HepG2 (cell line): ENCODE results near the gene NEK3. TPM values are rescaled to one million over a fixed set of nuclear protein-coding genes. Genes with fewer than 3 reads are reported as not detected.
"Not testable (repeated sequence)": the region's sequence is repeated elsewhere in the genome, so short reads cannot be mapped to it uniquely, and the experiment has no call there.

ENCODE experiments used
- ATAC-seq: fragments of 200-7000 bp; cut with Tn5 transposase; 3 replicates; pipeline ENCODE4 v1.9.1; 2020; ENCODE audit warnings: mild to moderate bottlenecking, moderate library complexity
- BruUV-seq: library from RNA; stranded (reverse); fragments of 400-500 nt; replicated peaks from 2 replicates; lab custom pipeline; 2021; lab: Mats Ljungman, UMichigan
- CTCF ChIA-PET: fragments of 300-600 bp; formaldehyde crosslinking; extraction: SDS; loops from one replicate; lab custom pipeline; 2021; ENCODE audit warnings: low total read pairs, inconsistent platforms, low intra/inter-chr PET ratio; lab: Yijun Ruan, JAX
- POLR2A ChIA-PET: fragments of 350-600 bp; sonication (Branson Sonifier 250); formaldehyde crosslinking; loops from one replicate; lab custom pipeline; 2020; ENCODE audit warnings: antibody characterized with exemption, inconsistent platforms; lab: Yijun Ruan, JAX
- DNase-seq: peaks from one replicate; pipeline ENCODE4 v3.0.0-alpha.2; 2015; ENCODE audit warnings: low spot score
- FAIRE-seq: peaks from 3 replicates; lab custom pipeline; 2011; peaks lifted over from hg19 to GRCh38; lab: Jason Lieb, UNC
- H2AFZ ChIP-seq: one replicate; pipeline ENCODE4 v1.6.1; 2011; ENCODE audit warnings: low read length, inconsistent platforms
- H3K27ac ChIP-seq: fragments of 300-600 bp; 3 replicates; pipeline ENCODE4 v1.8.0; 2011; ENCODE audit warnings: mixed run types, mild to moderate bottlenecking, mixed read lengths, low read length, inconsistent platforms; ENCODE audit not compliant: insufficient read depth; ENCODE audit errors: extremely low read length
- H3K27me3 ChIP-seq, 2 experiments: fragments of 200-600 bp in 1 of 2; 2 replicates in 1 of 2; 3 replicates in 1 of 2; pipeline versions ENCODE4 v1.6.0 to v1.8.0; 2011; ENCODE audit warnings: low read length in 2 of 2, mild to moderate bottlenecking in 2 of 2, moderate library complexity in 2 of 2, inconsistent platforms in 1 of 2; ENCODE audit not compliant: insufficient read depth in 2 of 2, control insufficient read depth in 1 of 2
- H3K36me3 ChIP-seq, 2 experiments: fragments of 200-600 bp in 1 of 2; replicated peaks in 1 of 2; 2 replicates in 1 of 2; 3 replicates in 1 of 2; pipeline versions ENCODE4 v1.5.1 to v1.8.0; 2011; ENCODE audit warnings: low read length in 2 of 2, inconsistent platforms in 1 of 2; ENCODE audit not compliant: insufficient read depth in 2 of 2, control insufficient read depth in 1 of 2
- H3K4me1 ChIP-seq: 2 replicates; pipeline ENCODE4 v1.5.1; 2012; ENCODE audit warnings: low read length, inconsistent platforms; ENCODE audit not compliant: insufficient read depth
- H3K4me2 ChIP-seq: 2 replicates; pipeline ENCODE4 v1.6.0; 2011; ENCODE audit warnings: low read depth, low read length, inconsistent platforms
- H3K4me3 ChIP-seq, 3 experiments: fragments of 200-600 bp in 1 of 3; sonication (generic), shearing (Covaris generic) in 1 of 3; replicated peaks in 1 of 3; 2 replicates each; pipeline ENCODE4 v1.5.1; 2011 to 2016; ENCODE audit warnings: low read length in 3 of 3, inconsistent platforms in 2 of 3, low read depth in 2 of 3, mild to moderate bottlenecking in 2 of 3, control low read depth in 1 of 3, mixed read lengths in 1 of 3; ENCODE audit not compliant: insufficient read depth in 1 of 3
- H3K79me2 ChIP-seq: one replicate; pipeline ENCODE4 v1.6.1; 2011; ENCODE audit warnings: low read length, inconsistent platforms; ENCODE audit not compliant: insufficient read depth
- H3K9ac ChIP-seq: 2 replicates; pipeline ENCODE4 v1.6.0; 2011; ENCODE audit warnings: mild to moderate bottlenecking, low read depth, low read length, inconsistent platforms; ENCODE audit not compliant: insufficient read depth
- H3K9me3 ChIP-seq: 2 replicates; pipeline ENCODE4 v1.5.1; 2012; ENCODE audit warnings: mild to moderate bottlenecking, low read length
- H4K20me1 ChIP-seq: 2 replicates; pipeline ENCODE4 v1.6.0; 2011; ENCODE audit warnings: inconsistent platforms, mild to moderate bottlenecking, low read length, moderate library complexity; ENCODE audit not compliant: insufficient read depth
- CEBPB ChIP-seq: IDR thresholded peaks from 2 replicates; pipeline ENCODE4 v1.6.1; 2011; ENCODE audit warnings: low read depth, low read length, improper control_type of control experiment, borderline replicate concordance
- CEBPG ChIP-seq: IDR thresholded peaks from 2 replicates; pipeline ENCODE4 v1.6.1; 2016
- FOSL2 ChIP-seq: sonication (generic); formaldehyde crosslinking; IDR thresholded peaks from 2 replicates; pipeline ENCODE4 v1.4.0; 2020; ENCODE audit warnings: missing genetic modification reagents
- GATAD2A ChIP-seq: IDR thresholded peaks from 2 replicates; pipeline ENCODE4 v1.6.1; 2016
- ZNF12 ChIP-seq: sonication (generic); formaldehyde crosslinking; IDR thresholded peaks from 2 replicates; pipeline ENCODE4 v1.5.0; 2020; ENCODE audit warnings: missing genetic modification reagents
- WGBS: methylation state at CpG from one replicate; pipeline ENCODE4 v1.1.6; 2017; ENCODE audit warnings: low lambda C conversion rate; 5-methylcytosine and 5-hydroxymethylcytosine counted together
- in situ Hi-C: cut with HindIII; loops from 2 replicates; pipeline ENCODE4 v1.10.0; 2017; ENCODE audit warnings: low pct_unique_long_range_greater_than_20kb; ENCODE audit not compliant: extremely low pct_ligation_motif_present
- intact Hi-C: fragments of 100-400 bp; cut with micrococcal nuclease; formaldehyde crosslinking; loops from one replicate; pipeline ENCODE4 v1.10.0; 2022; ENCODE audit not compliant: unreplicated experiment
- polyA plus RNA-seq, 8 experiments: library from polyadenylated mRNA; depleted of rRNA in 3 of 8; stranded (reverse) in 7 of 8; unstranded in 1 of 8; fragments of >200 nt; fragmentation: Illumina TruSeq in 4 of 8; extraction: Trizol in 4 of 8; gene quantifications; 2 replicates each; pipeline versions ENCODE4 v1.2.1 to v1.2.3, GENCODE V29; 2011 to 2016; ENCODE audit warnings: low read depth in 4 of 8, missing spikeins in 1 of 8, mixed read lengths in 1 of 8; ENCODE audit not compliant: insufficient read depth in 1 of 8
- total RNA-seq, 5 experiments: library from RNA; depleted of rRNA; stranded (reverse); fragments of >200 nt; fragmentation: Illumina TruSeq; extraction: Trizol; gene quantifications; 2 replicates each; pipeline ENCODE4 v1.2.3, GENCODE V29; 2016; ENCODE audit warnings: low read depth in 1 of 5

NEK3 gene
- total and polyA plus RNA-seq, 2 of the 13 experiments (the other 11 are each of a cell fraction or from before 2014, with no cell fraction given) = 36.7 to 68.2 TPM

- CTCF ChIA-PET, in situ Hi-C loops, DNase-seq, H3K9me3 ChIP-seq, H4K20me1 ChIP-seq, H3K27me3 ChIP-seq, H3K27ac ChIP-seq, H3K79me2 ChIP-seq, H3K4me2 ChIP-seq, H2AFZ ChIP-seq, H3K4me3 ChIP-seq, FAIRE-seq, H3K36me3 ChIP-seq, BruUV-seq, ATAC-seq, H3K9ac ChIP-seq: not testable (repeated sequence)
- peaks cover 67% of the 10 kb centered on the region for H3K4me1 ChIP-seq
- WGBS = 0% methylated on average over 1 of the region's 1 CpG
- TF ChIP-seq FOSL2 (CRISPR knock-in tag) (peak; percentile 32; the same call in 1 of the 2 replicates), CEBPG (CRISPR knock-in tag) (peak; percentile 58), ZNF12 (CRISPR knock-in tag) (peak; percentile 71; the same call in 1 of the 2 replicates), CEBPB (peak; percentile 54; the same call in 1 of the 2 replicates), GATAD2A (CRISPR knock-in tag) (peak; percentile 47; the same call in 1 of the 2 replicates)
- intact Hi-C loops = loop anchor here (10.0 kb wide), 1 partner anchor 229 kb away; no protein-coding TSS in a partner anchor
- POLR2A ChIA-PET = interaction anchor here (1.0 kb wide), 1 partner anchor 10 kb away, joined by 3 read pairs; no protein-coding TSS in a partner anchor
Observed at GRCh38 chr13:52203864-52204263, 44.5 kb upstream of the NEK3 start.

GRCh38 chr13:52202506-52202905, 43.1 kb upstream of the NEK3 start:
- in situ Hi-C loops, H3K79me2 ChIP-seq, H3K36me3 ChIP-seq, CTCF ChIA-PET, H3K27me3 ChIP-seq, H4K20me1 ChIP-seq, H2AFZ ChIP-seq, FAIRE-seq, BruUV-seq, H3K9ac ChIP-seq, H3K9me3 ChIP-seq, H3K27ac ChIP-seq, DNase-seq, POLR2A ChIA-PET, H3K4me3 ChIP-seq: not testable (repeated sequence)
- ATAC-seq = peak; percentile 21
- H3K4me1 ChIP-seq = peaks cover 54% of the 10 kb centered on the region
- intact Hi-C loops = loop anchor here (10.0 kb wide), 1 partner anchor 228 kb away; no protein-coding TSS in a partner anchor
- WGBS = 13% methylated on average over 7 of the region's 7 CpGs
- H3K4me2 ChIP-seq = peak overlapping the region; percentile 99
